B cell (primary cell): ENCODE results near the gene PIK3R3. TPM values are rescaled to one million over a fixed set of nuclear protein-coding genes. Genes with fewer than 3 reads are reported as not detected.

ENCODE experiments used
- ATAC-seq: fragments of 200-7000 bp; cut with Tn5 transposase; one replicate; pipeline ENCODE4 v1.10.0; 2021; ENCODE audit warnings: low read depth, mild to moderate bottlenecking, moderate number of reproducible peaks, moderate library complexity
- CTCF ChIA-PET: fragments of 350-600 bp; sonication (Branson Sonifier 250); formaldehyde crosslinking; loops from one replicate; lab custom pipeline; 2021; ENCODE audit warnings: antibody characterized with exemption, inconsistent platforms; lab: Charles Lee
- POLR2A ChIA-PET: fragments of 350-600 bp; sonication (Branson Sonifier 250); formaldehyde crosslinking; loops from one replicate; lab custom pipeline; 2021; ENCODE audit warnings: antibody characterized with exemption; lab: Charles Lee
- DNase-seq: peaks from one replicate; pipeline ENCODE4 v3.0.0; 2013
- H2AFZ ChIP-seq: 2 replicates; pipeline ENCODE4 v1.6.1; 2012; ENCODE audit warnings: mild to moderate bottlenecking, low read depth, low read length; ENCODE audit not compliant: insufficient read depth, poor library complexity, severe bottlenecking
- H3K27ac ChIP-seq, 2 donors: 1 replicate in 1 of 2; 2 replicates in 1 of 2; pipeline ENCODE4 v1.5.1; 2012 to 2013; ENCODE audit warnings: low read length in 2 of 2, mild to moderate bottlenecking in 2 of 2, moderate library complexity in 1 of 2
- H3K27me3 ChIP-seq, 4 experiments: fragments of 200-600 bp in 1 of 4; sonication (generic) in 1 of 4; replicated peaks in 1 of 4; 1 replicate in 2 of 4; 2 replicates in 2 of 4; pipeline versions ENCODE4 v1.6.1 to v1.7.0; 2013 to 2016; ENCODE audit warnings: low read length in 3 of 4, mild to moderate bottlenecking in 2 of 4, mixed read lengths in 1 of 4, moderate library complexity in 1 of 4; ENCODE audit not compliant: insufficient read depth in 4 of 4, control insufficient read depth in 3 of 4; ENCODE audit errors: control extremely low read depth in 1 of 4
- H3K36me3 ChIP-seq, 2 experiments: replicated peaks in 1 of 2; 1 replicate in 1 of 2; 2 replicates in 1 of 2; pipeline versions ENCODE4 v1.6.1 to v1.7.1; 2013; ENCODE audit warnings: low read length in 1 of 2; ENCODE audit not compliant: insufficient read depth in 2 of 2, control insufficient read depth in 1 of 2; ENCODE audit errors: control extremely low read depth in 1 of 2, extremely low read depth in 1 of 2
- H3K4me1 ChIP-seq, 2 donors: fragments of 200-600 bp in 1 of 2; sonication (generic) in 1 of 2; 1 replicate in 1 of 2; 2 replicates in 1 of 2; pipeline versions ENCODE4 v1.5.1 to v1.6.1; 2013 to 2017; ENCODE audit warnings: low read length in 2 of 2; ENCODE audit not compliant: control insufficient read depth in 2 of 2, insufficient read depth in 2 of 2
- H3K4me2 ChIP-seq: replicated peaks from 2 replicates; pipeline ENCODE3; 2012; ENCODE audit warnings: mild to moderate bottlenecking, low read depth, low read length; ENCODE audit not compliant: poor library complexity, severe bottlenecking
- H3K4me3 ChIP-seq, 5 experiments: fragments of 200-600 bp in 1 of 5; sonication (generic) in 1 of 5; 1 replicate in 3 of 5; 2 replicates in 2 of 5; pipeline versions ENCODE4 v1.5.1 to v1.7.0; 2011 to 2016; ENCODE audit warnings: low read length in 4 of 5, mild to moderate bottlenecking in 4 of 5, low read depth in 2 of 5, control low read depth in 1 of 5, moderate library complexity in 1 of 5; ENCODE audit not compliant: insufficient read depth in 1 of 5; ENCODE audit errors: control extremely low read depth in 1 of 5, extremely low read depth in 1 of 5
- H3K79me2 ChIP-seq: fragments of 200-600 bp; sonication (generic); one replicate; pipeline ENCODE4 v1.6.0; 2016; ENCODE audit warnings: low read length; ENCODE audit not compliant: control insufficient read depth, insufficient read depth
- H3K9ac ChIP-seq: fragments of 200-600 bp; sonication (generic); 2 replicates; pipeline ENCODE4 v1.6.1; 2017; ENCODE audit warnings: mild to moderate bottlenecking, low read length, moderate library complexity
- H3K9me3 ChIP-seq, 3 donors: one replicate each; pipeline versions ENCODE4 v1.6.1 to v1.7.1; 2013; ENCODE audit warnings: low read length in 2 of 3; ENCODE audit not compliant: control insufficient read depth in 2 of 3, insufficient read depth in 1 of 3; ENCODE audit errors: control extremely low read depth in 1 of 3
- H4K20me1 ChIP-seq: 2 replicates; pipeline ENCODE4 v1.6.0; 2012; ENCODE audit warnings: mild to moderate bottlenecking, low read length; ENCODE audit not compliant: insufficient read depth, control insufficient read depth, poor library complexity, severe bottlenecking
- H3K27ac Mint-ChIP-seq: one replicate; pipeline ENCODE4 v1.8.0; 2021; ENCODE audit warnings: mixed read lengths
- H3K27me3 Mint-ChIP-seq: one replicate; pipeline ENCODE4 v1.8.0; 2021; ENCODE audit warnings: mixed read lengths
- H3K4me1 Mint-ChIP-seq: one replicate; pipeline ENCODE4 v1.8.0; 2021; ENCODE audit warnings: mixed read lengths
- H3K4me3 Mint-ChIP-seq: one replicate; pipeline ENCODE4 v1.8.0; 2021; ENCODE audit warnings: mixed read lengths
- H3K9me3 Mint-ChIP-seq: one replicate; pipeline ENCODE4 v1.8.0; 2022; ENCODE audit warnings: mixed read lengths; ENCODE audit not compliant: insufficient read depth
- CTCF ChIP-seq: fragments of 200-600 bp; IDR thresholded peaks from one replicate; pipeline ENCODE4 v1.8.0; 2022; ENCODE audit warnings: antibody characterized with exemption, mild to moderate bottlenecking
- EZH2 ChIP-seq: IDR thresholded peaks from 2 replicates; pipeline ENCODE4 v1.6.1; 2012; ENCODE audit warnings: borderline replicate concordance, low read depth, mild to moderate bottlenecking, moderate library complexity, low read length; ENCODE audit not compliant: insufficient read depth, poor library complexity, severe bottlenecking
- WGBS: methylation state at CpG from one replicate; pipeline ENCODE4 v1.1.5; 2013; ENCODE audit warnings: missing lambda C conversion rate; ENCODE audit not compliant: insufficient coverage; 5-methylcytosine and 5-hydroxymethylcytosine counted together
- intact Hi-C: fragments of 100-400 bp; cut with micrococcal nuclease; formaldehyde crosslinking; loops from one replicate; pipeline ENCODE4 v1.10.0; 2022
- polyA plus RNA-seq: library from polyadenylated mRNA; depleted of rRNA; stranded (reverse); fragments of >200 nt; gene quantifications from 2 replicates; pipeline ENCODE4 v1.2.3, GENCODE V29; 2012
- total RNA-seq, 2 donors: library from RNA; stranded (reverse); fragments of 120-200 nt in 1 of 2; gene quantifications; 1 replicate in 1 of 2; 2 replicates in 1 of 2; pipeline versions ENCODE4 v1.2.3 to v1.2.4, GENCODE V29; 2013 to 2022

Gene PIK3R3
- total and polyA plus RNA-seq, 2 donors (not counting 1 experiment from before 2014, with no cell fraction given) = 0.06 to 0.17 TPM

- intact Hi-C loops = no loop called here
- Histone ChIP-seq H3K27ac (no peak overlapping the region), H3K4me1 (no peaks in the 10 kb centered on the region), H3K4me2 (no peak overlapping the region), H3K4me3 (no peak overlapping the region), H4K20me1 (no peaks in the 10 kb centered on the region), H3K9me3 (no peaks in the 10 kb centered on the region), H3K27me3 (no peaks in the 10 kb centered on the region), H2AFZ (no peak overlapping the region), H3K79me2 (no peaks in the 10 kb centered on the region), H3K36me3 (peaks cover 0 to 2% of the 10 kb centered on the region in 2 experiments), H3K9ac (no peak overlapping the region)
- Mint-ChIP-seq H3K4me1 (no peaks in the 10 kb centered on the region), H3K9me3 (no peaks in the 10 kb centered on the region), H3K27me3 (no peaks in the 10 kb centered on the region), H3K27ac (no peak overlapping the region), H3K4me3 (no peak overlapping the region)
- TF ChIP-seq CTCF = no peak
- POLR2A ChIA-PET = no interaction called here
- CTCF ChIA-PET = no interaction called here
- no CpG with 5 or more reads among the region's 1 CpG for WGBS
- ATAC-seq = no peak
- DNase-seq = no peak
Observed at GRCh38 chr1:46005594-46005993, 126.8 kb downstream of the PIK3R3 start.

- Histone ChIP-seq H3K27me3 (no peaks in the 10 kb centered on the region), H2AFZ (no peak overlapping the region), H3K4me2 (no peak overlapping the region), H3K79me2 (no peaks in the 10 kb centered on the region), H3K4me3 (no peak overlapping the region), H3K9ac (no peak overlapping the region), H3K36me3 (peaks cover 0 to 2% of the 10 kb centered on the region in 2 experiments), H3K4me1 (no peaks in the 10 kb centered on the region), H3K9me3 (no peaks in the 10 kb centered on the region), H3K27ac (no peak overlapping the region), H4K20me1 (no peaks in the 10 kb centered on the region)
- Mint-ChIP-seq H3K27me3 (no peaks in the 10 kb centered on the region), H3K9me3 (no peaks in the 10 kb centered on the region), H3K4me3 (no peak overlapping the region), H3K4me1 (no peaks in the 10 kb centered on the region), H3K27ac (no peak overlapping the region)
- TF ChIP-seq EZH2 (no peak), CTCF (no peak)
- DNase-seq = no peak
- POLR2A ChIA-PET = no interaction called here
- CTCF ChIA-PET = no interaction called here
- WGBS = no CpG with 5 or more reads among the region's 1 CpG
- intact Hi-C loops = no loop called here
- no peak for ATAC-seq
Observed at GRCh38 chr1:46004492-46004891, 127.9 kb downstream of the PIK3R3 start.
